Keratinocyte (primary cell): ENCODE measurements around the gene GNB1. TPM values are rescaled to one million over a fixed set of nuclear protein-coding genes. Genes with fewer than 3 reads are reported as not detected.

Source experiments
- DNase-seq: peaks from one replicate; pipeline ENCODE4 v3.0.0-alpha.2; 2011; ENCODE audit warnings: low read depth, missing footprints, low spot score
- FAIRE-seq: peaks from 2 replicates; lab custom pipeline; 2011; peaks lifted over from hg19 to GRCh38; lab: Jason Lieb, UNC
- H2AFZ ChIP-seq: 2 replicates; pipeline ENCODE4 v1.6.0; 2012; ENCODE audit warnings: low read length, control low read depth, inconsistent platforms; ENCODE audit not compliant: control insufficient read depth
- H3K27ac ChIP-seq: 2 replicates; pipeline ENCODE4 v1.5.1; 2011; ENCODE audit warnings: low read length; ENCODE audit not compliant: control insufficient read depth, insufficient read depth
- H3K27me3 ChIP-seq: 3 replicates; pipeline ENCODE4 v1.6.0; 2011; ENCODE audit warnings: low read length; ENCODE audit not compliant: control insufficient read depth, insufficient read depth; ENCODE audit errors: extremely low read depth
- H3K36me3 ChIP-seq, 2 experiments: 2 replicates in 1 of 2; 3 replicates in 1 of 2; pipeline ENCODE4 v1.5.1; 2011; ENCODE audit warnings: low read length in 2 of 2, mild to moderate bottlenecking in 1 of 2; ENCODE audit not compliant: control insufficient read depth in 2 of 2, insufficient read depth in 2 of 2; ENCODE audit errors: extremely low read depth in 1 of 2
- H3K4me1 ChIP-seq: 3 replicates; pipeline ENCODE4 v1.5.1; 2011; ENCODE audit warnings: low read length; ENCODE audit not compliant: control insufficient read depth, insufficient read depth; ENCODE audit errors: extremely low read depth
- H3K4me2 ChIP-seq: 3 replicates; pipeline ENCODE4 v1.6.0; 2011; ENCODE audit warnings: low read depth, low read length; ENCODE audit not compliant: control insufficient read depth, insufficient read depth; ENCODE audit errors: extremely low read depth
- H3K4me3 ChIP-seq, 3 experiments: fragments of 200-600 bp in 1 of 3; sonication (generic) in 1 of 3; 2 replicates in 2 of 3; 3 replicates in 1 of 3; pipeline ENCODE4 v1.5.1; 2011 to 2016; ENCODE audit warnings: low read length in 3 of 3, mild to moderate bottlenecking in 3 of 3, control low read depth in 2 of 3, inconsistent platforms in 1 of 3, low read depth in 1 of 3, mixed read lengths in 1 of 3, mixed run types in 1 of 3, moderate library complexity in 1 of 3; ENCODE audit not compliant: control insufficient read depth in 2 of 3, insufficient read depth in 2 of 3; ENCODE audit errors: extremely low read depth in 1 of 3
- H3K79me2 ChIP-seq: 2 replicates; pipeline ENCODE4 v1.6.0; 2012; ENCODE audit warnings: low read length; ENCODE audit not compliant: control insufficient read depth, insufficient read depth
- H3K9ac ChIP-seq: 3 replicates; pipeline ENCODE4 v1.6.0; 2011; ENCODE audit warnings: low read length; ENCODE audit not compliant: control insufficient read depth, insufficient read depth; ENCODE audit errors: extremely low read depth
- H3K9me1 ChIP-seq: 3 replicates; pipeline ENCODE4 v1.6.0; 2011; ENCODE audit warnings: low read length; ENCODE audit not compliant: control insufficient read depth, insufficient read depth; ENCODE audit errors: extremely low read depth
- H3K9me3 ChIP-seq: 2 replicates; pipeline ENCODE4 v1.5.1; 2012; ENCODE audit warnings: low read depth, low read length; ENCODE audit not compliant: control insufficient read depth
- H4K20me1 ChIP-seq: 3 replicates; pipeline ENCODE4 v1.6.0; 2011; ENCODE audit warnings: low read length; ENCODE audit not compliant: control insufficient read depth, insufficient read depth; ENCODE audit errors: extremely low read depth
- EZH2 ChIP-seq: IDR thresholded peaks from one replicate; pipeline ENCODE4 v1.6.1; 2012; ENCODE audit warnings: inconsistent platforms, mild to moderate bottlenecking, low read length, moderate library complexity
- dilution Hi-C: fragments of 300-500 bp; cut with MboI; formaldehyde crosslinking; loops from one replicate; pipeline ENCODE4 v1.7.0; 2020; ENCODE audit warnings: low sequenced_read_pairs; ENCODE audit not compliant: extremely low pct_ligation_motif_present
- polyA plus RNA-seq, 5 experiments: library from polyadenylated mRNA; depleted of rRNA in 3 of 5; stranded (reverse) in 3 of 5; stranded (forward) in 1 of 5; unstranded in 1 of 5; fragments of >200 nt; gene quantifications; 1 replicate in 1 of 5; 2 replicates in 3 of 5; 3 replicates in 1 of 5; pipeline versions ENCODE4 v1.2.1 to v1.2.3, GENCODE V29; 2011 to 2012; ENCODE audit warnings: missing spikeins in 2 of 5, low read depth in 1 of 5, low replicate concordance in 1 of 5
- TF ChIP-seq, protein P1 (sequence below), 3 experiments: IDR thresholded peaks in 1 of 3; conservative IDR thresholded peaks in 1 of 3; optimal IDR thresholded peaks in 1 of 3; 2 replicates in 2 of 3; 3 replicates in 1 of 3; pipeline versions ENCODE3 to v1.5.1; 2011; ENCODE audit warnings: low read length in 3 of 3, mild to moderate bottlenecking in 3 of 3, moderate library complexity in 2 of 3, control low read depth in 1 of 3, inconsistent platforms in 1 of 3; ENCODE audit not compliant: insufficient read depth in 2 of 3; ENCODE audit errors: extremely low read depth in 1 of 3

Gene GNB1
- polyA plus RNA-seq, 1 donor (not counting 4 experiments of a cell fraction or from before 2014, with no cell fraction given), result 364 TPM

DNA sequence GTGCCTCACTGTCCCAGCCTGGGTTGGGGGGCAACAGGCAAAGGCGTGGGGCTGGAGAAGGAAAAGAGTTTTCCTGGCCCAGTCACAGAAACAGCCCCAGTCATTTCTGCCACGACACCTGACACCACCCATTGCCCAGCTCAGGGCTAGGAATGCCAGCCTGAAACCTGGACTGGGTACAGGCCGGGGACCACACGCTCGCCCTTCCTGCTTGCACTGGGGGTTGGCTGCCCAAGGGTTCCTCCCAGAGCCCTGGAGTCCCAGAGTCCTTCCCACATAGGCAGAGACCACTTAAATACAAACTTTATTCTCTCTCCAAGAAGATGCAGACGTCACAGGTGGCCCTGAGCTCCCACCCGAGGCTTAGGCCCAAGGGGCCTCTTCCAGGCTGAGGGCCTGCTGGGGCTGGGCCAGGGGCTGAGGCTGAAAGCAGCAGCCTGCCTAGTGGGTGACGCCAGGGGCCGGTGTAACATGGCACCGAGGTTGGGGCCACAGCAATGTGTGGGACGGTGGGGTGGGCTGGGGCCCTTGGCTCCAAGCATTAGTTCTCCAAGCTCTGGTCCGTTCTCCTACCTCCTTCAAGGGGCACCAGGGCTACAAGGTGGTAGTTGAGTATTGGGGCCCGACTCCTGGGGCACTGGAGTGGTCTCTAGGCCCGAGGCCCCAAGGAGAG lies 26.6 kb upstream of the GNB1 start:
- TF ChIP-seq, protein P1, sequence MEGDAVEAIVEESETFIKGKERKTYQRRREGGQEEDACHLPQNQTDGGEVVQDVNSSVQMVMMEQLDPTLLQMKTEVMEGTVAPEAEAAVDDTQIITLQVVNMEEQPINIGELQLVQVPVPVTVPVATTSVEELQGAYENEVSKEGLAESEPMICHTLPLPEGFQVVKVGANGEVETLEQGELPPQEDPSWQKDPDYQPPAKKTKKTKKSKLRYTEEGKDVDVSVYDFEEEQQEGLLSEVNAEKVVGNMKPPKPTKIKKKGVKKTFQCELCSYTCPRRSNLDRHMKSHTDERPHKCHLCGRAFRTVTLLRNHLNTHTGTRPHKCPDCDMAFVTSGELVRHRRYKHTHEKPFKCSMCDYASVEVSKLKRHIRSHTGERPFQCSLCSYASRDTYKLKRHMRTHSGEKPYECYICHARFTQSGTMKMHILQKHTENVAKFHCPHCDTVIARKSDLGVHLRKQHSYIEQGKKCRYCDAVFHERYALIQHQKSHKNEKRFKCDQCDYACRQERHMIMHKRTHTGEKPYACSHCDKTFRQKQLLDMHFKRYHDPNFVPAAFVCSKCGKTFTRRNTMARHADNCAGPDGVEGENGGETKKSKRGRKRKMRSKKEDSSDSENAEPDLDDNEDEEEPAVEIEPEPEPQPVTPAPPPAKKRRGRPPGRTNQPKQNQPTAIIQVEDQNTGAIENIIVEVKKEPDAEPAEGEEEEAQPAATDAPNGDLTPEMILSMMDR (optimal IDR thresholded peaks at IDR 0.05 in 1 of 3, IDR thresholded peaks at IDR 0.05 in 1 of 3, conservative IDR thresholded peaks at IDR 0.05 in 1 of 3; ENCODE audit: extremely low read depth in 1 of 3, insufficient read depth in 2 of 3, low read length in 3 of 3), result no peak
- TF ChIP-seq EZH2, result no peak
- Histone ChIP-seq H3K27me3 (peaks cover 6% of the 10 kb centered on the region), H3K4me1 (no peaks in the 10 kb centered on the region), H3K9ac (no peak overlapping the region), H3K4me2 (no peak overlapping the region), H4K20me1 (no peaks in the 10 kb centered on the region), H3K79me2 (no peaks in the 10 kb centered on the region), H3K27ac (no peak overlapping the region), H3K4me3 (no peak overlapping the region), H2AFZ (no peak overlapping the region), H3K36me3 (no peaks in the 10 kb centered on the region), H3K9me3 (no peaks in the 10 kb centered on the region), H3K9me1 (no peaks in the 10 kb centered on the region)
- dilution Hi-C loops, result no loop called here
- FAIRE-seq, result no peak
- no peak for DNase-seq

DNA sequence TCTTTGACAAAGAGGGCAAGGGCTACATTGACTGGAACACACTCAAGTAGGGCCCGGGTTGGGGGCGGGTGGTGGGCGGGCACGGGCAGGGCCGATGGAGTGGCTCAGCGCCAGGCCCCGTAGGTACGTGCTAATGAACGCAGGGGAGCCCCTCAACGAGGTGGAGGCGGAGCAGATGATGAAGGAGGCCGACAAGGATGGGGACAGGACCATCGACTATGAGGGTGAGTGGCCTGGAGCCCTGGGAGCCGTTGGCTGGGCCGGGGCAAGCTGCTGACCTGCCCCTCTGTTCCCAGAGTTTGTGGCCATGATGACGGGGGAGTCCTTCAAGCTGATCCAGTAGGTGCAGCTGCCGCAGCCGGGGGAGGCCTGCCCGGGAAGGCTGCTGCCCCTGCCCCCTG lies 26.0 kb upstream of the GNB1 start:
- no peaks in the 10 kb centered on the region for H3K79me2 ChIP-seq
- H3K4me1 ChIP-seq, result no peaks in the 10 kb centered on the region
- FAIRE-seq (no peak), DNase-seq (no peak)
- H3K4me3 ChIP-seq, result no peak overlapping the region
- H3K9ac ChIP-seq, result no peak overlapping the region
- TF ChIP-seq EZH2, result no peak
- TF ChIP-seq, protein P1 (optimal IDR thresholded peaks at IDR 0.05 in 1 of 3, IDR thresholded peaks at IDR 0.05 in 1 of 3, conservative IDR thresholded peaks at IDR 0.05 in 1 of 3; ENCODE audit: extremely low read depth in 1 of 3, insufficient read depth in 2 of 3, low read length in 3 of 3), result no peak
- H3K4me2 ChIP-seq, result no peak overlapping the region
- H3K36me3 ChIP-seq, result no peaks in the 10 kb centered on the region
- H3K27ac ChIP-seq, result no peak overlapping the region
- no peaks in the 10 kb centered on the region for H3K9me3 ChIP-seq
- H4K20me1 ChIP-seq, result no peaks in the 10 kb centered on the region
- no peaks in the 10 kb centered on the region for H3K9me1 ChIP-seq
- dilution Hi-C loops, result no loop called here
- H2AFZ ChIP-seq, result no peak overlapping the region
- peaks cover 6% of the 10 kb centered on the region for H3K27me3 ChIP-seq
